GM18517 (cell line): ENCODE results near the gene KIAA0408.

Source experiments
- ATAC-seq: cut with Tn5 transposase; IDR thresholded peaks from one replicate; pipeline ENCODE4 v1.9.1; 2021; ENCODE audit warnings: mild to moderate bottlenecking, moderate library complexity; ENCODE audit not compliant: unreplicated experiment

KIAA0408 gene

DNA sequence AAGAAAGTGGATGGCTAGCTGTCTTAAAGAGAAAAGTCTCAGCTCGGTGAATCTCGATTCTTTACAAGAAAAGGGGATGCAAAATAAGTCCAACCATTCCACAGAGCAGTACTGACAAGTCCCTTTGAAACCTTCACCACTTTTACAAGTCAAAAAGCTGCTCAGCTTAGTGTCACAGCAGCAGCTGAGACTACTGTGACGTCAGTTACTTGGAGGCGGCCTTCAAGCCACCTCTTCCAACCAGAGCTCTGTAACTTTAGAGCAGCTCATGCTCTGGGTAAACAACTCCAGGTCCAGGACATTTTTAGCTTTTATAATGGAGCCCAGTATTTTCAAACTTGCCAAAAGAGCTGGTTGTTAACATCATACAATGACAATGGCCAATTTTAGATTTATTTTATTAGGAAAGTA lies at the start of gene KIAA0408:
KIAA0408 (minus strand) TSS at position 159 of the 411 bp plus-strand sequence. CDS start 5,408 bp downstream, outside the sequence.
- no peak for ATAC-seq

DNA sequence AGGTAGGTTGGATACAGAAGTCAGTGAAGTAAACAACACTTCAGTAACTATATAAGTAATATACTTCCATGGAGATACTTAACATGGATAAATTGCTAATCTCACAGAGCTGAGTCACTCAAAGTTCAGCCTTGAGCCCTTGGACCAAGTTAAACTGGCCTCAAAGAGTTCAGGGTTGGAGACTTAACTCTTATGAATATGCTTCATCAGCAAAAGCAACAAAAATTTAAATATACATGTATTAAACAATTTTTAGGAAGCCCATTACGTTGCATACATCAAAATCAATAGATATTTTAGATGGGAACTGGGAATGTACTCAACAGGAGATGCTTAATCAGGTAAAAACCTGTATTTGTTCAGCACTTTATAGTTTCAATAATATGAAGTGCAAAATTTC lies 47.7 kb upstream of the KIAA0408 start:
- no peak for ATAC-seq

- no peak for ATAC-seq
Observed at GRCh38 chr6:127503022-127503421, 43.8 kb upstream of the KIAA0408 start.

DNA sequence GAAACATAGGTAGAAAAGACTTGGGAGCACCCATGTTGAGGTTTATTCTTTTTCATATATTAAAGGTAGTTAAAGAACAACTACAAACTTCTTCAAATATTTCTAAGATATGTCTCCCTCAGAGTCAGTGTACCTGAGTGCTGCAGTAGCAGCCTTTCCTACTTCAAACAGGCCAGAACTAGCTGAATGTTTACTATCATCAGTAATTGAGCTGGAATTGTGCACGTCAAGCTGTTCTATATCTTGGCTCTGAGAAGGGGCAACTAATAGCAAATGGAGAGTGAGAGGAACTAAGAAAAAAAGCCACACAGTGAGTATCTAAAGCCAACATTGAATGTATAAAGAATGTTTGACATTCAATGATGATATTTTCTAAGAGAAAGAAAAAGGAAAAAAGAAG lies 38.2 kb upstream of the KIAA0408 start:
- no peak for ATAC-seq

DNA sequence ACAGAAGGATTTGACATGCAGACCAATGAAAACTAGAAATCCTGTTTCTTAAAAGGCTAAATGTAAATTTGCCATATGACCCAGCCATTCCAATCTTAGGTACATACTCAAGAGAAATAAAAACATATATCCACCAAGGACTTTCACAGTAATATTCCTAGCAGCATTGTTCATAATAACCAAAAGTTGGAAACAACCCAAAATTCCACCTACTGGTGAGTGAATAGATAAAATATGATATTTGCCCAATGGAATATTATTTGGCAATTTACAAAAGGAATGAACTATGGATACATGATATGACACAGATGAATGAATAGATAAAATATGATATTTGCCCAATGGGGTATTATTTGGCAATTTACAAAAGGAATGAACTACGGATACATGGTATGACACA lies 37.3 kb upstream of the KIAA0408 start:
- ATAC-seq = no peak

DNA sequence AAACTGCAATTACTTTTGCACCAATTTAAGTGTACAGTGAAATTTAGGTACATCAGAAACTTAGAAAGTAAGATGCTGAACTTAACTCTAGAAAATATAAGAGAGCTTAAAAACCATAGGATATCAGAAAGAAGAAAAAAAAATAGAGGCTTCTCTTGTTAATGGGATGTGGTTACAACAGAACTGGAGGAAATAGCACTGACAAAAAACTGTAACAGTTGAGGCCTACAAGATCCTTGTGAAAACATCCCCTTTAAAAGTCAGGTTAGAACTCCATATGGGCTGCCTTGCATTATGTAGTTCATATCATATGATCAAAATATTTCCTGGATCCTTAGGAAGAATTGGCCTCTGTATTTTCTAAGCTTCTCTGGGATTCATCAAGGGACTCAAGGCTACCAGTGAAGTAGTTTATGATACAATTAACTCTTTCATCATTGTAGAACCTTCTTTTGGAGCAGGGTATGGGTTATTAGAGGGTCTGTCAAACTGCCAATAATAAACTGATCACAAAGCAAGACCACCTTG lies 35.1 kb upstream of the KIAA0408 start:
- ATAC-seq = no peak

DNA sequence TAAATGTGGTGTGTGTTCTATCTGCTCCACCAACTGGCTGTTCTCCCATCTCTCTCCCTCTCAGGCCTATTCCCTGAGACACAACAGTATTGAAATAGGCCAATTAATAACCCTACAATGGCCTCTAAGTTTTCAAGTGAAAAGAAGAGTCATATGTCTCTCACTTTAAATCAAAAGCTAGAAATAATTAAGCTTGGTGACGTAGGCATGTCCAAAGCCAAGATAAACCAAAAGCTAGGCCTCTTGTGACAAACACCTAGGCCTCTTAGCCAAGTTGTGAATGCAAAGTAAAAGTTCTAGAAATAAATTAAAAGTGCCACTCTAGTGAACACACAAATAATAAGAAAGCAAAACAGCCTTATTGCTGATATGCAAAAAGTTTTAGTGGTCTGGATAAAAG lies 30.1 kb upstream of the KIAA0408 start:
- ATAC-seq = no peak

- no peak for ATAC-seq
Observed at GRCh38 chr6:127486934-127487333, 27.7 kb upstream of the KIAA0408 start.

DNA sequence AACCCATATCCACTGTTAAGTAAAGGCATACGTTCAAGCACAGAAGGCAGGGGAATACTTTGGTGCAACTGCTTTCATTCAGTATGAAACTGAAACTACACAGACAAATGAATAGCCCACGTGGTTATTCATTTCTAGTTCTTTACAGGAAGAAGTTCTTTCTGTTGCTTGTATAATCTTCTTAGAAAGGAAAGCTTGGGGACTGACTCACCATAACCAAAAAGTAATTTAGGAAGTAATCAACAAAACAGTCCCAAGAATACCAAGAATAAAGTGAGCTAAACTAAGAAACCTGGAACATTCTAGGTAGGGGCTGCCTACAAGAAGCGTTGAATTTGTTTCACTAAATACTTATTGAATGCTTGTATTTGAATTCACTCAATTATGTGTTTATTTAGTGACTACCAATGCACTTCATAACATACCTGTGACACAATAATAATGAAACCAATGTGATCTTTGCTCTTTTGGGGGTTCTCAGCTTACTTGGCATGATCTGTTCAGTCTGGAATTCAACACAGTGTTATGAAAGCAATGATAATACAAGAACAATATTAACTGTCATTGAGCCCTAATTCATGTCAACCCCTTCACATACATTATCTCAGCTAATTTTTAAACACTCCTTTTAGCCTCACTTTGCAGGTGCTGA lies 25.1 kb upstream of the KIAA0408 start:
- peak; percentile 99 for ATAC-seq

DNA sequence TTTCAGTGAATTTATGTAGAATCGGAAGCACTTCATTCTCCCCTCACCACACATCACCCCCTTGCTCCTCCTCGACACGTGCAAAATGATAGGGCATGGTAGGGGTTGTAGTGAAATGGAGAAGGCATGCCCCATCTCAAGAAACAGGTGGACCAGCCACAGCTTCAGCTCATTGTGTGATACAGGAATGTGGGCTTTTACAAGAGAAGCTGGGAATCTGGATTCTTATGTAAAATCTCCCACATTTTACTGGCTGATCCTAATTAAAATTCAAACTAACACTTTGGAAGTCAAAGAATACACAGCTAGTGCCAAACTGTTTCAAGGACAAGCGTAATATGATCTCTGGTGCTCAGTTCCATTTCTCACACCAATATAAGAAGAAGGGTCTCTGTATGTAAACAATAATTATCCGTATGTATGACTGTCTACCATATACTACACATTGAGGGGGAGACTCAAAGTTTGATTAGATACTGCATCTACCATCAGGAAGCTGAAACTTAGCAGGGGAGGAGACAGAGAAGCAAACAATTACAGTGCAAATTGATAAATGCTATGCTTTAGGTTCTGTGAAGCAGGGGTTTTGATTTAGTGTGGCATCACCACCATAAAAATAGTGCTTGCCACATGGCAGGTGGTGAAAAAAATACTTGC lies 24.3 kb upstream of the KIAA0408 start:
- peak; percentile 38 for ATAC-seq

DNA sequence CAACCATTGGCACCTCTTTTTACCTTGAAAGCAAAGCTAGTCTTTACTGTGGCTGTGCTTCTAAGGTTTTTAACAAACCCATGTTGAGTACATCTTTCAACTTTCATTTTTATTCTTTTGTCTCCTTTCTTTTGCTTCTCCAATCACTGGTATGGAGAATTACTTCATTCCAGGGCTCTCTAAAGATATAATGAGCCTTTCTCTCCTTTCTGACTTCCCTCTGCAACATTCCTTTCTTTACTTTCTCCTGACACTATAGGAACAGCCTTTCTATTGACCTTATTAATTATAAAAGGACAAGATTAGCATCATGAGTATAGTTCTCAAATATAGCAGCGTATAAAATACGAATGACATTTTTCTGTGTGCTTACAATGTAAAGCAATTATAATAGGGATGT lies 23.1 kb upstream of the KIAA0408 start:
- no peak for ATAC-seq

- no peak for ATAC-seq
Observed at GRCh38 chr6:127481628-127482027, 22.4 kb upstream of the KIAA0408 start.

- ATAC-seq = no peak
Observed at GRCh38 chr6:127481111-127481510, 21.9 kb upstream of the KIAA0408 start.

- no peak for ATAC-seq
Observed at GRCh38 chr6:127477658-127478057, 18.5 kb upstream of the KIAA0408 start.

DNA sequence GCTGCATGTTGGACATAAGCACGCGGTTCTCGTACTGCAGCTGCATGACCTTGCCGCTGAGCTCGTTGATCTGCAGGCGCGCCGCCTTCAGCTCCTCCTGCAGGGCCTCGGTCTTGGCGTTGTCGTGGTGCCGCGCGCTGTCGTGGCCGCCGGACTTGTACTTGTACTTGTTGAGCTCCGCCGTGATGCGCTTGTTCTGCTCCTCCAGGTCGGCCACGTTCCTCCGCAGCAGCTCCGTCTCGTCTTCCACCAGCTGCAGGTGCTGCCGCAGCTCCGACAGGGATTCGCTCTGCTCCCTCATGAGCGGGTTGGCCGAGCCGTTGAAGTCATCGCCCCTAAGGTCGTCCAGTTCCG lies 16.6 kb upstream of the KIAA0408 start:
- no peak for ATAC-seq

DNA sequence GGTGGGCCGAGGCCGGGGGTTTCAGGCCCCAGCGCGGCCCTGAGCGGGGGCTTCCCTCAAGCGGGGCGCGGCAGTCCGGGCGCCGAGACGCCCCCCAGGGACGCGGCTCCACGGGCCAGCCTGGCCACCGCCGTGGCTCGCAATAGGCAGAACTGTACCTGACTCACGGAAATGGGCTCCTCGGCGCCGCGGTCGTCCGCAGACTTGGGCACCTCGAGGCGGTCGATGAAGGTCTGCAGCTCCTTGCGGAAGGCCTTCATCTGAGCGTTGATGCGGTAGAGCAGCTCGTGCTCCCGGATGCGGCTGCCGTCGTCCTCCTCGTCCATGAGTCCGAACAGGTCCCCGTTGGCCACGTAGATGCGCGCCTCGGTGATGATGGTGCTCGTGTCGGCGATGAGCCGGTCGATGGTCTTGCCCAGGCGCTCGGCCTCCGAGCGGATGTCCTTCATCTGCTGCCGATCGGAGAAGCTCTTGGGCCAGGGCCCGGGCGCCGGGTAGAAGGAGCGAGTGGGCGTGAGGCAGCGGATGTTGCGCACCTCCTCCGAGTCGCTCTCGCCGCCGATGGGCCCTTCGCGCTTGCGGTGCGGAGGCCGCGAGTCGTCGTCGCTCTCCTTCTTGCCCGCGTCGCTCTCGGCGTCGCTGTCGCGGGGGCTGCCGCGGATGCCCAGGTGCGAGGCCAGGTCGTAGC lies 16.1 kb upstream of the KIAA0408 start:
- no peak for ATAC-seq

DNA sequence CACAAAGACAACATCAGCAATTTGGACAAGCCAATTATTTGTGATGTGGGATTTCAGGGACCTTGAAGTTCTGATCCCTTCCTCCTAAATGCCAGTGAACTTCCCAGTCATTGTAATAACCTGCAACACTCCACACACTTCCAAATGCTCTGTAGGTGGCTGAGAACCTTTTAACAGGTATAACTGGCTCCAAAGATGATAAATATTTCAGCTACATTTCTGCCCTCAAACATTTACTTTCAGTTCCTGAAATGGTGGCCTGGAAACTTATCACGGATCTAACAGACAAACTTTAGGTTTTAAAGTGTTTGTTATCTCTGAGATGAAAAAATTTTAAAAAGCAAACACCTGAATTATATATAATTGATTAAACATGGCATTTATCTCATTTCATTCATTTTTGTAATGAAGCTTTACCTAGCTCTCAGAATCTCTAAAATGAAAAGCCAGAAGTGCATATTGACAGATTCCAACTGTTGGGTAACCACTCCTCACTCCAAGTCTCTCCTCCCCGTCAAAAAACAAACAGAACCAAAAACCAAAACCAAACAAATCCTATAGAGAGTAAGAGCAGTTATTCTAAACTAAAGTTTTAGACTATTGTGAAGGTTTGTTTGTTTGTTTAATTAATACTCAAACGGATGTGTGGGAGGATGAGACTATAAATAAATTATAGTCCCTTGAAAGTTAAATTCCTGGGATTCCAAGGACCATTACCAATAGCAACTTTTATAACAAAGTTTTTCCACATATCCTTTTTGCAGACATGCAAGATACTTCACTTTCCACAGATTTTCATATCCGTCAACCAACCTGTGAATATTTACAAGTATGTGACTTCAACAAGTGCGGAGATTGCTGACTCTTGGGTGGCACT lies 12.4 kb upstream of the KIAA0408 start:
- no peak for ATAC-seq

- ATAC-seq = no peak
Observed at GRCh38 chr6:127468936-127469335, 9.7 kb upstream of the KIAA0408 start.

DNA sequence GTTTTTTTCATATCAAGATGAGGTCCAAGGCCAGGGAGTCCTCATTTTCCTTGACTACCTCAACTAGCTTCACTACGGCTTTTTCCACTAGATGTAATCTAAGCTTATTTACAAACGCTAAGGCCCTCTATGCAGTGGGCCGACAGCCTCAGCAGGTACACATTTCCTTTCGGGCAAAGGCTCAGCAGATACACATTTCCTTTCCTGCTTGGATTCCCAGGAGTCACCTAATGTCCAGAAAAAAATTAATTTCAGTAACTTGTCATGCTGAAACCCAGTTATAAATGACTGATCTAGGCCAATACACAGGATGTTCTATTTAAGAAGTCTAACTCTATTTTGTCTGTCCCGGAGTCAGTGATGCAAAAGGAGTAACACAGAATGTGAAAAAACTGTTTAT lies 7.2 kb upstream of the KIAA0408 start:
- no peak for ATAC-seq

DNA sequence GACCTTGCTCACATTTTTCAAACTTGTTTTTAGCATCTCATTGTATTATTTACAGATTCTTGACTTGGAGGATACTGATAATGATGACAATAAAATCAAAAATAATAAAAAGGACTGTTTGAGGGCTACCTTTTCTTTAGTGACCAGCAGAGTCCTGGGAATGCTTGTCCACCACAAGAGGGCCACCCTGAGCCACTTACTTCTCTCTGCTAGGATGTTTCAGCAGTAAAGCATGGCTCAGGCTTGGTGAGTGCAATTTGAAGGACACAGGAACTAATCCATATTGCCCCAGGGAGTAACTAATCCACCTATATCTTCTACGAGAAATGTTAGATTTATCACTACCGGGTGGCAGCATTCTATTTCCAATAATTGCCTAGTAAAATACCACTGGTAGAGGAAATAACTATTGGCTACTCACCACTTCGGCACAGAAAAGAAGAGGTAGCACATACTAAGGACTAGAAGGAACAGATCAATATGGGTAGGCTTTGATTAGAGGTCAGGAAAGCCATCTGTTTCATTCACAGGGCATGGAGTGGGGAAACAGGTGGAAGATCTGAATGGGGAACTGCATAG lies 5.8 kb upstream of the KIAA0408 start:
- ATAC-seq = peak; percentile 89
